Measurements from ENCODE around the gene RPA3. TPM values are rescaled to one million over a fixed set of nuclear protein-coding genes. Genes with fewer than 3 reads are reported as not detected.

RPA3 gene
- total RNA-seq, 3 donors from 2014 or later, result 18.7 to 24.6 (median 22.3) TPM

GRCh38 chr7:7751243-7752092 lies 33.1 kb upstream of the RPA3 start:
- Histone ChIP-seq H3K36me3 (no peaks in the 10 kb centered on the region), H3K4me3 (no peak overlapping the region), H3K27me3 (no peaks in the 10 kb centered on the region), H3K27ac (no peak overlapping the region), H3K9me3 (no peaks in the 10 kb centered on the region), H3K4me1 (no peaks in the 10 kb centered on the region)
- intact Hi-C loops (cut with DNase I; ENCODE audit: low total_unique reads), result no loop called here
- DNase-seq (ENCODE audit: low spot score in 2 of 2), result no peak
- TF ChIP-seq POLR2AphosphoS5 (IDR thresholded peaks at IDR 0.05) (no peak), POLR2A (IDR thresholded peaks at IDR 0.05) (no peak)
- TF ChIP-seq, protein P1, sequence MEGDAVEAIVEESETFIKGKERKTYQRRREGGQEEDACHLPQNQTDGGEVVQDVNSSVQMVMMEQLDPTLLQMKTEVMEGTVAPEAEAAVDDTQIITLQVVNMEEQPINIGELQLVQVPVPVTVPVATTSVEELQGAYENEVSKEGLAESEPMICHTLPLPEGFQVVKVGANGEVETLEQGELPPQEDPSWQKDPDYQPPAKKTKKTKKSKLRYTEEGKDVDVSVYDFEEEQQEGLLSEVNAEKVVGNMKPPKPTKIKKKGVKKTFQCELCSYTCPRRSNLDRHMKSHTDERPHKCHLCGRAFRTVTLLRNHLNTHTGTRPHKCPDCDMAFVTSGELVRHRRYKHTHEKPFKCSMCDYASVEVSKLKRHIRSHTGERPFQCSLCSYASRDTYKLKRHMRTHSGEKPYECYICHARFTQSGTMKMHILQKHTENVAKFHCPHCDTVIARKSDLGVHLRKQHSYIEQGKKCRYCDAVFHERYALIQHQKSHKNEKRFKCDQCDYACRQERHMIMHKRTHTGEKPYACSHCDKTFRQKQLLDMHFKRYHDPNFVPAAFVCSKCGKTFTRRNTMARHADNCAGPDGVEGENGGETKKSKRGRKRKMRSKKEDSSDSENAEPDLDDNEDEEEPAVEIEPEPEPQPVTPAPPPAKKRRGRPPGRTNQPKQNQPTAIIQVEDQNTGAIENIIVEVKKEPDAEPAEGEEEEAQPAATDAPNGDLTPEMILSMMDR (IDR thresholded peaks at IDR 0.05), result no peak

- H3K36me3 ChIP-seq, result no peaks in the 10 kb centered on the region
- intact Hi-C loops (cut with DNase I; ENCODE audit: low total_unique reads), result no loop called here
Observed at GRCh38 chr7:7750571-7751242, 32.3 kb upstream of the RPA3 start.

DNA sequence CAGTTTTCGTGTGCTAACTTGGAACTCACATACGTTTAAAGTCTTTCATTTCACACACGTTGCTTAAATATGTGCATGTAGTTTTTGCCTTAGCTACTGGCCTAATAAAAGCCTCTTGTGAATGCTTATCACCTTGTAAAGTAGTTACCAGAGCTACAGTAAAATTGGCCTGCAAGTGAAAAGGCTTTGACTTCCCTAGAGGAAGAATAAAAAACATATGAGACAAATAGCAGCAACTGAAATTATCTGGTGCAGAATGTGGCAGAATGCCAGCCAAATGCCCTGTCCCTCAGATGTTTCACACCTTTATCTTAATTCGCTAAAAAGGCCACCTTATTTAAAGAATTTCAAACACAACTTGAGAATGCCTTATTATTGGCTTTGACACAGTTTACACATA lies 28.1 kb upstream of the RPA3 start:
- intact Hi-C loops (cut with DNase I; ENCODE audit: low total_unique reads), result loop anchor here (10.0 kb wide), 1 partner anchor 62 kb away; no protein-coding TSS in a partner anchor
- DNase-seq (ENCODE audit: low spot score in 2 of 2), result no peak
- no peaks in the 10 kb centered on the region for H3K9me3 ChIP-seq
- H3K36me3 ChIP-seq, result no peaks in the 10 kb centered on the region
- no peak overlapping the region for H3K27ac ChIP-seq
- H3K4me3 ChIP-seq, result no peak overlapping the region
- no peaks in the 10 kb centered on the region for H3K27me3 ChIP-seq
- H3K4me1 ChIP-seq, result no peaks in the 10 kb centered on the region
- TF ChIP-seq, protein P1 (IDR thresholded peaks at IDR 0.05), result no peak
- no peak for TF ChIP-seq POLR2AphosphoS5 (IDR thresholded peaks at IDR 0.05)
- TF ChIP-seq POLR2A (IDR thresholded peaks at IDR 0.05), result no peak

More at GRCh38 chr7:7750571-7751242, 32.3 kb upstream of the RPA3 start:
- TF ChIP-seq POLR2AphosphoS5 (IDR thresholded peaks at IDR 0.05) (no peak), POLR2A (IDR thresholded peaks at IDR 0.05) (no peak)
- TF ChIP-seq, protein P1 (IDR thresholded peaks at IDR 0.05), result no peak
- H3K4me1 ChIP-seq, result no peaks in the 10 kb centered on the region
- no peak overlapping the region for H3K4me3 ChIP-seq
- H3K27ac ChIP-seq, result no peak overlapping the region
- H3K9me3 ChIP-seq, result no peaks in the 10 kb centered on the region
- DNase-seq (ENCODE audit: low spot score in 2 of 2), result no peak
- H3K27me3 ChIP-seq, result no peaks in the 10 kb centered on the region

GRCh38 chr7:7745966-7746365 lies 27.6 kb upstream of the RPA3 start:
- Histone ChIP-seq H3K9me3 (no peaks in the 10 kb centered on the region), H3K4me1 (no peaks in the 10 kb centered on the region), H3K36me3 (no peaks in the 10 kb centered on the region), H3K4me3 (no peak overlapping the region), H3K27ac (no peak overlapping the region), H3K27me3 (no peaks in the 10 kb centered on the region)
- intact Hi-C loops (cut with DNase I; ENCODE audit: low total_unique reads), result loop anchor here (10.0 kb wide), 1 partner anchor 61 kb away; no protein-coding TSS in a partner anchor
- DNase-seq (ENCODE audit: low spot score in 2 of 2), result no peak
- TF ChIP-seq, protein P1 (IDR thresholded peaks at IDR 0.05), result no peak
- TF ChIP-seq POLR2AphosphoS5 (IDR thresholded peaks at IDR 0.05) (no peak), POLR2A (IDR thresholded peaks at IDR 0.05) (no peak)

DNA sequence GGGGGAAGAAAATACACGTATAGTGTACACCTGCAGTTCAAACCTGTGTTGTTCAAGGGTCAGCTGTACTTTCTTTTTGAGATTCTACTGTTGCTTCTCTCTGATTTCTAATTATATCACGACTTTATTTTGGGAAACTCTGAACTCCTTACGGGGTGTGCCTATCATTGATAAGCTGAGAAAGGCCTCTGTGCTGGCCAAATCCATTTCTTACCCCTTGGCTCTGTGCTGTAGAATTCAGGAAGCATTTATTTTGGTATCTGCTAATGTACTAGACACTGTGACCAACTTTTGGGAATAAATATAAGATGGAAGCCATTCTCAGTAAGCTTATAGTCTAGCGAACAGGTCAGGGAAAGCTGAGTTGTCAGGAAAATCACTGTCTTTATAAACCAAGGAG lies 26.9 kb upstream of the RPA3 start:
- Histone ChIP-seq H3K9me3 (no peaks in the 10 kb centered on the region), H3K36me3 (no peaks in the 10 kb centered on the region), H3K27ac (no peak overlapping the region), H3K4me3 (no peak overlapping the region), H3K27me3 (no peaks in the 10 kb centered on the region), H3K4me1 (no peaks in the 10 kb centered on the region)
- TF ChIP-seq POLR2AphosphoS5 (IDR thresholded peaks at IDR 0.05) (no peak), POLR2A (IDR thresholded peaks at IDR 0.05) (no peak)
- TF ChIP-seq, protein P1 (IDR thresholded peaks at IDR 0.05), result no peak
- intact Hi-C loops (cut with DNase I; ENCODE audit: low total_unique reads), result loop anchor here (10.0 kb wide), 1 partner anchor 60 kb away; no protein-coding TSS in a partner anchor
- DNase-seq (ENCODE audit: low spot score in 2 of 2), result no peak
